HFFc6 (cell line): ENCODE results near the gene DLG4. TPM values are rescaled to one million over a fixed set of nuclear protein-coding genes. Genes with fewer than 3 reads are reported as not detected.
A peak's percentile ranks its signal among the peaks of the same experiment; 100 is the strongest.

Experiments
- DNase-seq: peaks from one replicate; pipeline ENCODE4 v3.0.0-alpha.2; 2018
- H3K27ac Mint-ChIP-seq: 2 replicates; pipeline ENCODE4 v1.8.0; 2020; ENCODE audit warnings: mild to moderate bottlenecking, mixed read lengths
- H3K27me3 Mint-ChIP-seq: 2 replicates; pipeline ENCODE4 v1.8.0; 2021; ENCODE audit warnings: mild to moderate bottlenecking, moderate library complexity, mixed read lengths; ENCODE audit not compliant: insufficient read depth
- H3K36me3 Mint-ChIP-seq: 2 replicates; pipeline ENCODE4 v1.8.0; 2021; ENCODE audit warnings: low read depth, mixed read lengths
- H3K4me1 Mint-ChIP-seq: 2 replicates; pipeline ENCODE4 v1.8.0; 2020; ENCODE audit warnings: low read depth, mixed read lengths
- H3K4me3 Mint-ChIP-seq: 2 replicates; pipeline ENCODE4 v1.8.0; 2020; ENCODE audit warnings: mild to moderate bottlenecking, moderate library complexity, mixed read lengths
- H3K9me3 Mint-ChIP-seq: 2 replicates; pipeline ENCODE4 v1.8.0; 2020; ENCODE audit warnings: mild to moderate bottlenecking, mixed read lengths
- total RNA-seq, 6 experiments: library from RNA; stranded (reverse); fragmentation: NEBNext Ultra II Directional; extraction: Animal tissue kit (Norgen Biotek cat#: 25700); gene quantifications; 2 replicates in 1 of 6; 3 replicates in 5 of 6; pipeline ENCODE4 v1.2.3, GENCODE V29; 2021
- TF ChIP-seq, protein P1 (sequence below): fragments of 200-600 bp; sonication (generic); IDR thresholded peaks from 2 replicates; pipeline ENCODE4 v1.5.0; 2021; ENCODE audit warnings: antibody characterized with exemption, mild to moderate bottlenecking

DLG4 gene
- total RNA-seq, 6 experiments from 2014 or later: 27.8 to 34.3 (median 28.1) TPM

DNA sequence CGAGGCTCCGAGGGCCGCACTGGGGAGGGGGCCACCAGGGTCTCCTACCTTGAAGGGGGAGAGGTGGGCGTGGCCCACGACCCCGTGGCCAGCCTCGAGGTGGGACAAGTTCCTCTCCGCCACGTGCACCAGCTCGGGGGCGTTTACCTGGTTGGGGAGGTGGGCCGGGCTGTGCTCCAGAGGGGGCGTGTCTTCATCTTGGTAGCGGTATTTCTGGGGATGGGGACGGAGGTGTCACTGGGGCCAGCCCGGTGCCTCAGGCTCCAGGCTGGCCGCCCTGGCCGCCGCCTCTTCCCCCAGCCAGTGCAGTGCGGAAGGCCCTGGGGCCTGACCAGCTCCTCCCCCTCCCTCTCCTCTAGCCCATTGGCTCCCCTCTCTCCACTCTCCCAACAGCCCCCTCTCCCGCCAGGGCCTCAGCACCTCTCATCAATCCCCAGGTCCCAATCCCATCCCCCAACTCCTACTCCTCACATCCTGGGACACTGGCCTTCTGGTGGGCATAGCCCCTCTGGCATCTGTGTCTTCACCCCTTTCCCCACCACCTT, 11.5 kb downstream of the DLG4 start:
- DNase-seq: no peak
- Mint-ChIP-seq H3K4me3 (no peak overlapping the region), H3K27me3 (peaks cover 2% of the 10 kb centered on the region; the same call in 1 of the 2 replicates), H3K4me1 (peaks cover 40% of the 10 kb centered on the region), H3K27ac (no peak overlapping the region), H3K9me3 (no peaks in the 10 kb centered on the region), H3K36me3 (peaks cover 7% of the 10 kb centered on the region; the same call in 1 of the 2 replicates)
- TF ChIP-seq, protein P1, sequence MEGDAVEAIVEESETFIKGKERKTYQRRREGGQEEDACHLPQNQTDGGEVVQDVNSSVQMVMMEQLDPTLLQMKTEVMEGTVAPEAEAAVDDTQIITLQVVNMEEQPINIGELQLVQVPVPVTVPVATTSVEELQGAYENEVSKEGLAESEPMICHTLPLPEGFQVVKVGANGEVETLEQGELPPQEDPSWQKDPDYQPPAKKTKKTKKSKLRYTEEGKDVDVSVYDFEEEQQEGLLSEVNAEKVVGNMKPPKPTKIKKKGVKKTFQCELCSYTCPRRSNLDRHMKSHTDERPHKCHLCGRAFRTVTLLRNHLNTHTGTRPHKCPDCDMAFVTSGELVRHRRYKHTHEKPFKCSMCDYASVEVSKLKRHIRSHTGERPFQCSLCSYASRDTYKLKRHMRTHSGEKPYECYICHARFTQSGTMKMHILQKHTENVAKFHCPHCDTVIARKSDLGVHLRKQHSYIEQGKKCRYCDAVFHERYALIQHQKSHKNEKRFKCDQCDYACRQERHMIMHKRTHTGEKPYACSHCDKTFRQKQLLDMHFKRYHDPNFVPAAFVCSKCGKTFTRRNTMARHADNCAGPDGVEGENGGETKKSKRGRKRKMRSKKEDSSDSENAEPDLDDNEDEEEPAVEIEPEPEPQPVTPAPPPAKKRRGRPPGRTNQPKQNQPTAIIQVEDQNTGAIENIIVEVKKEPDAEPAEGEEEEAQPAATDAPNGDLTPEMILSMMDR: no peak

DNA sequence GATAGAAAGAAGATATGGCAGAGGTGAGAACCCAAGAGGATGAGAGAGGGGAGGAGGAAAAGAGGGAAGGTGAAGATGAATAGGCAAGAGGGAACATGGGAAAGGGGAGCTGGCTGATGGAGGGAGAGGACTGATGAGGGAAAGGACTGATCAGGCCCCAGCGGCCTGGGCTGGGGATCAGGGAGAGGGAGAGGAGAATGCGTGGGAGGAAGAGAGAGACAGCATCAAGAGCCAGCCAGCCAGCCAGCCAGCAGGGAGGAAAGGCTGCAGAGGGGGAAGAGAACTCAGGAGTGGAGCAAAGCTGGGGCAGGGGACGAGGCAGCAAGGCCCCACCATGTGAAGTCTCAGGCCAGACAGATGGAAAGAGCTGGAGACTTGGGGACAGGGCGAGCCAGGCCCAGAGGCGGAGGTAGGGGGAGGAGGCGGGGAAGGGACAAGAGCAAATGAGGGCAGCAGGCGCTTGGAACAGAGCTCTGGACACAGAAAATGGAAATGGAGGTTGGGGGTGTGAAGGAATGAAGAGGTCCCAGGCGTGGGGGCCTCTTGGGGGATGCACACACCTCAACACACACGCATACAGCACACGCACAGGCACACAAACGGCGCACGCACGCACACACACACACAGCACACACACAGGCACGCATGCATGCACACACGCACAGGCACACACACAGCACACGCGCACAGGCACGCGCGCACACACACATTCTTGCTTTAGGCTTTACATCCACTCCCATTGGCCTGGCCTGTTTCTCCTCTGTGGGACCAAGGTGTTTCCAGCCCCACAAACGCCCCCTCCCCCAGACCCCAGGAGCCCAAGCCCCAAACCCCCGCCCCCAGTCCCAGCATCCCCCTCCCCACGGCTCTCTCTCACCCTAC, 12.3 kb downstream of the DLG4 start:
- Mint-ChIP-seq H3K36me3 (peaks cover 13% of the 10 kb centered on the region; the same call in 1 of the 2 replicates), H3K27me3 (peaks cover 2% of the 10 kb centered on the region; the same call in 1 of the 2 replicates), H3K4me3 (no peak overlapping the region), H3K4me1 (peaks cover 38% of the 10 kb centered on the region), H3K27ac (peak overlapping the region; percentile 9; the same call in 1 of the 2 replicates), H3K9me3 (no peaks in the 10 kb centered on the region)
- DNase-seq: no peak
- TF ChIP-seq, protein P1: no peak

DNA sequence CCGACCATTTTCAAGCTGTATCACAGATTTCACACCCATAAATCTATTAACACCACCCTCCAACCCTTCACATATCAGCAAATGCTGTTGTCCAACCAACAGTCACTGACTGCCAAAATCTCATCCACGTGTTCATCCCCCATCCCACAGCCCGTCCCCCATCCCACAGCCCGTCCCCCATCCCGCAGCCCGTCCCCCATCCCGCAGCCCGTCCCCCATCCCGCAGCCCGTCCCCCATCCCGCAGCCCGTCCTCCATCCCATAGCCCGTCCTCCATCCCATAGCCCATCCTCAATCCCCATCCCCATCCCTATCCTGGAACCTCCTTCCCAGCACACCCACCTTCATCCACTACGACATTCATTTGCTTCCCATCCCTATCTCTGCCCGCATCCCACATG, 14.1 kb downstream of the DLG4 start:
- peaks cover 17% of the 10 kb centered on the region; the same call in 1 of the 2 replicates for H3K36me3 Mint-ChIP-seq
- peaks cover 30% of the 10 kb centered on the region for H3K4me1 Mint-ChIP-seq
- no peak for DNase-seq
- peak overlapping the region; percentile 87 for H3K27ac Mint-ChIP-seq
- H3K27me3 Mint-ChIP-seq: peaks cover 3% of the 10 kb centered on the region; the same call in 1 of the 2 replicates
- TF ChIP-seq, protein P1: no peak
- H3K9me3 Mint-ChIP-seq: no peaks in the 10 kb centered on the region
- H3K4me3 Mint-ChIP-seq: peak overlapping the region; percentile 76

GRCh38 chr17:7204828-7205461, 14.7 kb downstream of the DLG4 start:
- Mint-ChIP-seq H3K4me3 (peak overlapping the region; percentile 76), H3K27me3 (peaks cover 3% of the 10 kb centered on the region; the same call in 1 of the 2 replicates), H3K36me3 (peaks cover 17% of the 10 kb centered on the region; the same call in 1 of the 2 replicates), H3K27ac (peak overlapping the region; percentile 87), H3K9me3 (no peaks in the 10 kb centered on the region), H3K4me1 (peaks cover 25% of the 10 kb centered on the region)
- no peak for DNase-seq
- TF ChIP-seq, protein P1: no peak

DNA sequence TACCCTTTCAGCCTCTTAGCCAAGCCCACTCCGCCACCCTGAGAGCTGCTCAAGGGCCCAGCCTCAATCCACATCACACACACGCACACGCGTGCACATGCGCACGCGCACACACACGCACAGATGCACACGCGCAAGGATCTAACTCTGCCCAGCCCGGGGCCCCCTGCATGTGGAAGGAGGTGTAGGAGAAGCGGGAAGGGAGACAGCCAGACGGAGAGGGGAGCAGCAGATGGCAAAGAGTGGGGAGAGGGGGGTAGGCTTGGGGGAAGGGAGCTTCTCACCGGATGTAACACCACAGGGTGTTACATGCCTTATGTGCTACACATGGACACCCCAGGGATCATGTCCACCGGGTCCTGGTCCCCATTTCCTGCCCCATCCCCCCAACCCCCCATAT, 15.3 kb downstream of the DLG4 start:
- Mint-ChIP-seq H3K27ac (peak overlapping the region; percentile 87; the same call in 1 of the 2 replicates), H3K9me3 (no peaks in the 10 kb centered on the region), H3K4me1 (peaks cover 25% of the 10 kb centered on the region), H3K4me3 (peak overlapping the region; percentile 76), H3K27me3 (peaks cover 3% of the 10 kb centered on the region), H3K36me3 (peaks cover 17% of the 10 kb centered on the region; the same call in 1 of the 2 replicates)
- TF ChIP-seq, protein P1: no peak
- no peak for DNase-seq
